GM23338 (cell line): ENCODE data around the gene RNF26. TPM values are rescaled to one million over a fixed set of nuclear protein-coding genes. Genes with fewer than 3 reads are reported as not detected.
A peak's percentile ranks its signal among the peaks of the same experiment; 100 is the strongest.

ENCODE experiments used
- ATAC-seq: fragments of 200-7000 bp; cut with Tn5 transposase; 3 replicates; pipeline ENCODE4 v1.9.1; 2020
- DNase-seq: peaks from one replicate; pipeline ENCODE4 v3.0.0-alpha.2; 2015; ENCODE audit warnings: low spot score
- H2AFZ ChIP-seq: fragments of 200-600 bp; sonication (generic); 2 replicates; pipeline ENCODE4 v1.8.0; 2016; ENCODE audit warnings: antibody characterized with exemption, mild to moderate bottlenecking, moderate library complexity
- H3F3A ChIP-seq: fragments of 200-600 bp; sonication (generic); replicated peaks from 2 replicates; pipeline ENCODE4 v1.8.0; 2017; ENCODE audit warnings: antibody characterized with exemption, mixed run types, low read depth
- H3K27ac ChIP-seq: fragments of 200-600 bp; sonication (generic); 2 replicates; pipeline ENCODE4 v1.6.1; 2016; ENCODE audit warnings: low read depth
- H3K27me3 ChIP-seq: fragments of 200-600 bp; sonication (generic); 2 replicates; pipeline ENCODE4 v1.8.0; 2016; ENCODE audit warnings: mild to moderate bottlenecking, mixed run types, moderate library complexity; ENCODE audit not compliant: insufficient read depth
- H3K36me3 ChIP-seq: fragments of 200-600 bp; sonication (generic); 2 replicates; pipeline ENCODE4 v1.8.0; 2016; ENCODE audit warnings: mild to moderate bottlenecking; ENCODE audit not compliant: insufficient read depth
- H3K4me1 ChIP-seq: fragments of 200-600 bp; sonication (generic); 2 replicates; pipeline ENCODE4 v1.8.0; 2016; ENCODE audit warnings: mild to moderate bottlenecking, moderate library complexity; ENCODE audit not compliant: insufficient read depth
- H3K4me2 ChIP-seq: fragments of 200-600 bp; sonication (generic); 2 replicates; pipeline ENCODE4 v1.7.1; 2017; ENCODE audit warnings: mixed run types
- H3K4me3 ChIP-seq: fragments of 200-600 bp; sonication (generic); 2 replicates; pipeline ENCODE4 v1.6.1; 2016; ENCODE audit warnings: mixed run types
- H3K79me2 ChIP-seq: fragments of 200-600 bp; sonication (generic); replicated peaks from 2 replicates; pipeline ENCODE4 v1.8.0; 2017; ENCODE audit warnings: mild to moderate bottlenecking; ENCODE audit not compliant: insufficient read depth
- H3K9me2 ChIP-seq: fragments of 200-600 bp; sonication (generic); 2 replicates; pipeline ENCODE4 v1.8.0; 2017; ENCODE audit not compliant: insufficient read depth
- H4K20me1 ChIP-seq: fragments of 200-600 bp; sonication (generic); replicated peaks from 2 replicates; pipeline ENCODE4 v1.8.0; 2017; ENCODE audit warnings: mild to moderate bottlenecking; ENCODE audit not compliant: insufficient read depth
- H3K27ac Mint-ChIP-seq: 2 replicates; pipeline ENCODE4 v1.8.0; 2020; ENCODE audit warnings: inconsistent platforms, mild to moderate bottlenecking, moderate library complexity, mixed read lengths
- H3K27me3 Mint-ChIP-seq: 3 replicates; pipeline ENCODE4 v1.8.0; 2022; ENCODE audit warnings: low read depth, mild to moderate bottlenecking, moderate library complexity, mixed read lengths, inconsistent platforms; ENCODE audit not compliant: insufficient read depth, poor library complexity
- H3K36me3 Mint-ChIP-seq: 3 replicates; pipeline ENCODE4 v1.8.0; 2021; ENCODE audit warnings: low read depth, mild to moderate bottlenecking, inconsistent platforms, moderate library complexity, mixed read lengths
- H3K4me1 Mint-ChIP-seq: 3 replicates; pipeline ENCODE4 v1.8.0; 2020; ENCODE audit warnings: mild to moderate bottlenecking, inconsistent platforms, mixed read lengths
- H3K4me3 Mint-ChIP-seq: 3 replicates; pipeline ENCODE4 v1.8.0; 2021; ENCODE audit warnings: moderate library complexity, mild to moderate bottlenecking, inconsistent platforms, mixed read lengths
- H3K9me3 Mint-ChIP-seq: 3 replicates; pipeline ENCODE4 v1.8.0; 2020; ENCODE audit warnings: moderate library complexity, mild to moderate bottlenecking, inconsistent platforms, mixed read lengths
- POLR2AphosphoS5 ChIP-seq: IDR thresholded peaks from 2 replicates; pipeline ENCODE4 v1.6.1; 2016; ENCODE audit warnings: antibody characterized with exemption, low read depth
- polyA plus RNA-seq: library from polyadenylated mRNA; unstranded; fragments of >200 nt; fragmentation: Nextera tagmentation; extraction: Ambion mirVana; gene quantifications from 2 replicates; pipeline ENCODE4 v1.2.1, GENCODE V29; 2016
- total RNA-seq: library from RNA; depleted of rRNA; stranded (reverse); fragments of >200 nt; shearing (Covaris generic); gene quantifications from 2 replicates; pipeline ENCODE4 v1.2.3, GENCODE V29; 2014
- TF ChIP-seq, protein P1 (sequence below): fragments of 250-450 bp; sonication (Bioruptor Pico); IDR thresholded peaks from 2 replicates; pipeline ENCODE4 v1.5.0; 2020; ENCODE audit warnings: mild to moderate bottlenecking, moderate library complexity
- TF ChIP-seq, protein P2 (sequence below): IDR thresholded peaks from one replicate; pipeline ENCODE4 v1.6.1; 2018; ENCODE audit warnings: antibody characterized with exemption; ENCODE audit not compliant: unreplicated experiment

RNF26 gene
- total and polyA plus RNA-seq, 2 experiments from 2014 or later: 31.8 to 58.3 TPM

DNA sequence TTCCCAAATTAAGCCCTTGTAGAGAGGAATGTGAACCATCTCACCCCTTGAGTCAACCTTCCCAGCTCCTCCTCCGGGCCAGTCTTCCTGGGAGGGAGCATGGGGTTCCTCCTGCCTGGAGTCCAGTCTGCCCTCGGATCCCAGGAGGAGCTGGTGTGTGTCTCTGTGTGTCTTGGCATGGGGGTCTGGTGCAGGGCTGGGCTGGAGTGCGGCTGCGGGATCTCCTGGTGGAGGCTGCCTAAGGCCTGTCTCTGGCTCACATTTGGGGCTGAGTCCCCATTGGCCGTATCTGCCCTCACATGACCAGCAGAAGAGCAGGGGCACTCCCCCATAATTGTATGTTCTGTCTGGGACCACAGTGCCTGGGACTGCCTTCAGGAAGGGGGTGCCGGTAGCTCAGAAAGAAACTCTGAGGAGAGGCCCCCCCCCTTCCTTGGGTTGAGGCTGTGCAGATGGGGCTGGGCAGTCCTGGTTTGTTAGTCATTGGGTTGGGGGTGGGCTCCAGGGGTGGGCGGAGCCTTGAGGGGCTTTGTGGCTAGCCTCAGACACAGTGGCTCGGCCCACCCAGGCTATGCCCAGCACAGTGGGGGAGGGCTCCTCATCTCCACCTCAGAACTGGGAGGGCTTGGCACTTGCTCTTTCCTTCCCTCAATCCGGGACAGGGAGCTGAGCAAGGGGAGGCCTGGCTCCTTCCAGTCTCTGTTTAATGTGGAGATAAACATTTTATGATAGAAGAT lies 3.4 kb downstream of the RNF26 start:
- Mint-ChIP-seq H3K27ac (peak overlapping the region; percentile 90), H3K36me3 (peaks cover 16% of the 10 kb centered on the region; the same call in 2 of the 3 replicates), H3K4me3 (peak overlapping the region; percentile 100), H3K27me3 (peaks cover 45% of the 10 kb centered on the region), H3K4me1 (peaks cover 59% of the 10 kb centered on the region), H3K9me3 (no peaks in the 10 kb centered on the region; the same call in 2 of the 3 replicates)
- Histone ChIP-seq H3K79me2 (peaks cover 22% of the 10 kb centered on the region), H3K36me3 (no peaks in the 10 kb centered on the region; the same call in 1 of the 2 replicates), H3K4me3 (peak overlapping the region; percentile 76), H3K27ac (peak overlapping the region; percentile 75), H3F3A (peaks cover 23% of the 10 kb centered on the region), H3K4me1 (peaks cover 46% of the 10 kb centered on the region), H3K4me2 (peak overlapping the region; percentile 79), H4K20me1 (no peaks in the 10 kb centered on the region), H3K9me2 (no peaks in the 10 kb centered on the region), H3K27me3 (peaks cover 41% of the 10 kb centered on the region), H2AFZ (no peak overlapping the region)
- DNase-seq: peak; percentile 84
- TF ChIP-seq, protein P1, sequence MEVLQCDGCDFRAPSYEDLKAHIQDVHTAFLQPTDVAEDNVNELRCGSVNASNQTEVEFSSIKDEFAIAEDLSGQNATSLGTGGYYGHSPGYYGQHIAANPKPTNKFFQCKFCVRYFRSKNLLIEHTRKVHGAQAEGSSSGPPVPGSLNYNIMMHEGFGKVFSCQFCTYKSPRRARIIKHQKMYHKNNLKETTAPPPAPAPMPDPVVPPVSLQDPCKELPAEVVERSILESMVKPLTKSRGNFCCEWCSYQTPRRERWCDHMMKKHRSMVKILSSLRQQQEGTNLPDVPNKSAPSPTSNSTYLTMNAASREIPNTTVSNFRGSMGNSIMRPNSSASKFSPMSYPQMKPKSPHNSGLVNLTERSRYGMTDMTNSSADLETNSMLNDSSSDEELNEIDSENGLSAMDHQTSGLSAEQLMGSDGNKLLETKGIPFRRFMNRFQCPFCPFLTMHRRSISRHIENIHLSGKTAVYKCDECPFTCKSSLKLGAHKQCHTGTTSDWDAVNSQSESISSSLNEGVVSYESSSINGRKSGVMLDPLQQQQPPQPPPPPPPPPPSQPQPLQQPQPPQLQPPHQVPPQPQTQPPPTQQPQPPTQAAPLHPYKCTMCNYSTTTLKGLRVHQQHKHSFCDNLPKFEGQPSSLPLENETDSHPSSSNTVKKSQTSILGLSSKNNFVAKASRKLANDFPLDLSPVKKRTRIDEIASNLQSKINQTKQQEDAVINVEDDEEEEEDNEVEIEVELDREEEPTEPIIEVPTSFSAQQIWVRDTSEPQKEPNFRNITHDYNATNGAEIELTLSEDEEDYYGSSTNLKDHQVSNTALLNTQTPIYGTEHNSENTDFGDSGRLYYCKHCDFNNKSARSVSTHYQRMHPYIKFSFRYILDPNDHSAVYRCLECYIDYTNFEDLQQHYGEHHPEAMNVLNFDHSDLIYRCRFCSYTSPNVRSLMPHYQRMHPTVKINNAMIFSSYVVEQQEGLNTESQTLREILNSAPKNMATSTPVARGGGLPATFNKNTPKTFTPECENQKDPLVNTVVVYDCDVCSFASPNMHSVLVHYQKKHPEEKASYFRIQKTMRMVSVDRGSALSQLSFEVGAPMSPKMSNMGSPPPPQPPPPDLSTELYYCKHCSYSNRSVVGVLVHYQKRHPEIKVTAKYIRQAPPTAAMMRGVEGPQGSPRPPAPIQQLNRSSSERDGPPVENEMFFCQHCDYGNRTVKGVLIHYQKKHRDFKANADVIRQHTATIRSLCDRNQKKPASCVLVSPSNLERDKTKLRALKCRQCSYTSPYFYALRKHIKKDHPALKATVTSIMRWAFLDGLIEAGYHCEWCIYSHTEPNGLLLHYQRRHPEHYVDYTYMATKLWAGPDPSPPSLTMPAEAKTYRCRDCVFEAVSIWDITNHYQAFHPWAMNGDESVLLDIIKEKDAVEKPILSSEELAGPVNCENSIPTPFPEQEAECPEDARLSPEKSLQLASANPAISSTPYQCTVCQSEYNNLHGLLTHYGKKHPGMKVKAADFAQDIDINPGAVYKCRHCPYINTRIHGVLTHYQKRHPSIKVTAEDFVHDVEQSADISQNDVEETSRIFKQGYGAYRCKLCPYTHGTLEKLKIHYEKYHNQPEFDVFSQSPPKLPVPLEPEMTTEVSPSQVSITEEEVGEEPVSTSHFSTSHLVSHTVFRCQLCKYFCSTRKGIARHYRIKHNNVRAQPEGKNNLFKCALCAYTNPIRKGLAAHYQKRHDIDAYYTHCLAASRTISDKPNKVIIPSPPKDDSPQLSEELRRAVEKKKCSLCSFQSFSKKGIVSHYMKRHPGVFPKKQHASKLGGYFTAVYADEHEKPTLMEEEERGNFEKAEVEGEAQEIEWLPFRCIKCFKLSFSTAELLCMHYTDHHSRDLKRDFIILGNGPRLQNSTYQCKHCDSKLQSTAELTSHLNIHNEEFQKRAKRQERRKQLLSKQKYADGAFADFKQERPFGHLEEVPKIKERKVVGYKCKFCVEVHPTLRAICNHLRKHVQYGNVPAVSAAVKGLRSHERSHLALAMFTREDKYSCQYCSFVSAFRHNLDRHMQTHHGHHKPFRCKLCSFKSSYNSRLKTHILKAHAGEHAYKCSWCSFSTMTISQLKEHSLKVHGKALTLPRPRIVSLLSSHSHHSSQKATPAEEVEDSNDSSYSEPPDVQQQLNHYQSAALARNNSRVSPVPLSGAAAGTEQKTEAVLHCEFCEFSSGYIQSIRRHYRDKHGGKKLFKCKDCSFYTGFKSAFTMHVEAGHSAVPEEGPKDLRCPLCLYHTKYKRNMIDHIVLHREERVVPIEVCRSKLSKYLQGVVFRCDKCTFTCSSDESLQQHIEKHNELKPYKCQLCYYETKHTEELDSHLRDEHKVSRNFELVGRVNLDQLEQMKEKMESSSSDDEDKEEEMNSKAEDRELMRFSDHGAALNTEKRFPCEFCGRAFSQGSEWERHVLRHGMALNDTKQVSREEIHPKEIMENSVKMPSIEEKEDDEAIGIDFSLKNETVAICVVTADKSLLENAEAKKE (CRISPR knock-in tag): no peak
- peak; percentile 51 for TF ChIP-seq POLR2AphosphoS5
- TF ChIP-seq, protein P2, sequence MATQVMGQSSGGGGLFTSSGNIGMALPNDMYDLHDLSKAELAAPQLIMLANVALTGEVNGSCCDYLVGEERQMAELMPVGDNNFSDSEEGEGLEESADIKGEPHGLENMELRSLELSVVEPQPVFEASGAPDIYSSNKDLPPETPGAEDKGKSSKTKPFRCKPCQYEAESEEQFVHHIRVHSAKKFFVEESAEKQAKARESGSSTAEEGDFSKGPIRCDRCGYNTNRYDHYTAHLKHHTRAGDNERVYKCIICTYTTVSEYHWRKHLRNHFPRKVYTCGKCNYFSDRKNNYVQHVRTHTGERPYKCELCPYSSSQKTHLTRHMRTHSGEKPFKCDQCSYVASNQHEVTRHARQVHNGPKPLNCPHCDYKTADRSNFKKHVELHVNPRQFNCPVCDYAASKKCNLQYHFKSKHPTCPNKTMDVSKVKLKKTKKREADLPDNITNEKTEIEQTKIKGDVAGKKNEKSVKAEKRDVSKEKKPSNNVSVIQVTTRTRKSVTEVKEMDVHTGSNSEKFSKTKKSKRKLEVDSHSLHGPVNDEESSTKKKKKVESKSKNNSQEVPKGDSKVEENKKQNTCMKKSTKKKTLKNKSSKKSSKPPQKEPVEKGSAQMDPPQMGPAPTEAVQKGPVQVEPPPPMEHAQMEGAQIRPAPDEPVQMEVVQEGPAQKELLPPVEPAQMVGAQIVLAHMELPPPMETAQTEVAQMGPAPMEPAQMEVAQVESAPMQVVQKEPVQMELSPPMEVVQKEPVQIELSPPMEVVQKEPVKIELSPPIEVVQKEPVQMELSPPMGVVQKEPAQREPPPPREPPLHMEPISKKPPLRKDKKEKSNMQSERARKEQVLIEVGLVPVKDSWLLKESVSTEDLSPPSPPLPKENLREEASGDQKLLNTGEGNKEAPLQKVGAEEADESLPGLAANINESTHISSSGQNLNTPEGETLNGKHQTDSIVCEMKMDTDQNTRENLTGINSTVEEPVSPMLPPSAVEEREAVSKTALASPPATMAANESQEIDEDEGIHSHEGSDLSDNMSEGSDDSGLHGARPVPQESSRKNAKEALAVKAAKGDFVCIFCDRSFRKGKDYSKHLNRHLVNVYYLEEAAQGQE: no peak
- ATAC-seq: peak; percentile 15
